ENCODE measurements around the gene C18orf63.

Gene C18orf63

DNA sequence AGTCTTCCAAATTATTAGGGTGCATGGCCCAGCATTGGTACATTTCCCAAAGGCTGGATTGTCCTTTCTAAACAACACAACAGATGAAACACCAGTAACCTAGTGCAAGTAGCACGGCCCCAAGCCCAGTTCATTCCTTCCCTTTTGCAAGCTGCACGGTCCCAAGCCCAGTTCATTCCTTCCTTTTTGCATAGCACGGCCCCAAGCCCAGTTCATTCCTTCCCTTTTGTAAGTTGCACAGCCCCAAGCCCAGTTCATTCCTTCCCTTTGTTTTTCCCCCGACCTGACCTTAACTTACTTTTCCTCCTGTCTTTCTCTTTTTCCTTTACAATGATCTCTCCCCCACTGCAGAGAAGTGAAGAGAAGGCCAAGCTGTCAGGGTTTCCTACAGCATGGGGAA is 60.9 kb downstream of the C18orf63 start:
- DNase-seq (ENCODE audit: low read depth in 2 of 2): no peak

DNA sequence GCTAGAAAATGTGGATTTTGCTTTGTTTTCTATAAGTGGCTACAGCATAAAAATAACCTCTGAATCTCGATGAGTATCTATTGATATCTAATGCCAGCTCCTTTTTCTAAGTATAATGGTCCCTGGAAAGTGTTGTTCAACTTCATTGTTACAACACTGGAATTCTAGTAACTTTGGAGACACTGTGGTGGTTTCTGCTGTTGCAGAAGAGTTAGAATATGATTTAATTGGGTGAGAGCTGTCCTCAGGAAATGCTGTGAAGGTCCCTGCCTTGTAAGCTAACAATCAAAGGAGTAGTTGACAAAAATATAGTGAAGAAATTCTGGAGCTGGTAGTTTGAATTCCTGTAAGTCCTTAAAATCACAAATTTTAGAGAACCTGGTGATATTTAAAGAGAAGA is 62.1 kb downstream of the C18orf63 start:
- DNase-seq (ENCODE audit: low read depth in 2 of 2): no peak

DNA sequence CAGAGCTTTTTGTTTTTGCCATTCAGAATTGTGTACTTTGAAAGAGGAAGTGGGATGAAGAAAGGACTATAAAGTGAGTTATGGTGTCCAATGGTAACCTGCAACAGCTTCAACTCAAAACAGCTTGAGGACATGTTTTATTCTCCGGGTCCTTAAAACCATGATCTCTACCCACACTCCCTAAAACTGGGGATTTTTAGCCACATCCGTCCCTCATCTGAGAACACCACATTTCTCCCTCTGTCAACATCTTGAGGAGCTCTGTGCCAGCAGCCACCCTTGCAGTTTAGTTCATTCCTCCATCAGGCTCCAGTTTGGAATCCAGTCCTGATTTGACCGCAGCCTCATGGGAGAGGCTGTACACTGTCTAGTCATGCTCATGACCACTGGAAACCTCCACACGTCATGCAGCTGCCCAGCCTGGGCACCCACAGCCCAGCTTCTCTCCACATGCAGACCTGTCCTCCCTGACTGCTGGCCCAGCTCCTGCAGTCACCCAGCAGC is 62.6 kb downstream of the C18orf63 start:
- no peak for DNase-seq (ENCODE audit: low read depth in 2 of 2)

DNA sequence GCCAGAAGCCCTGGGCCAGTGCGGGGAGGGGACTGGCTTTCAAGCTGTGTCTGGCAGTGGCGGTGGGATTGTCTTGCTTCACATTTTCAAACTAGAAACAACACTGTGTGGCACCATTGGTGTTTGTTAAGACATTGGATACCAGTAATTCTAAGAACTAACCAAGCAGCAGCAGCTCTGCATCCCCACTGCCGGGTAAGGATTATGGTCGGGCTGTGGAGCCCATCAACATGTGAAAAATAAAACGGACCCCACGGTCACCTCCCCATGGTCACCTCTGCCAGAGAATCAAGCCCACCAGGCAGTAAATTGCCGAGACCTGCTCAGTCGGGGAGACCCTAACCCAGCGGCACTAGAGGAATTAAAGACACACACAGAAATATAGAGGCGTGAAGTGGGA is 65.3 kb downstream of the C18orf63 start:
- DNase-seq (ENCODE audit: low read depth in 2 of 2): no peak

DNA sequence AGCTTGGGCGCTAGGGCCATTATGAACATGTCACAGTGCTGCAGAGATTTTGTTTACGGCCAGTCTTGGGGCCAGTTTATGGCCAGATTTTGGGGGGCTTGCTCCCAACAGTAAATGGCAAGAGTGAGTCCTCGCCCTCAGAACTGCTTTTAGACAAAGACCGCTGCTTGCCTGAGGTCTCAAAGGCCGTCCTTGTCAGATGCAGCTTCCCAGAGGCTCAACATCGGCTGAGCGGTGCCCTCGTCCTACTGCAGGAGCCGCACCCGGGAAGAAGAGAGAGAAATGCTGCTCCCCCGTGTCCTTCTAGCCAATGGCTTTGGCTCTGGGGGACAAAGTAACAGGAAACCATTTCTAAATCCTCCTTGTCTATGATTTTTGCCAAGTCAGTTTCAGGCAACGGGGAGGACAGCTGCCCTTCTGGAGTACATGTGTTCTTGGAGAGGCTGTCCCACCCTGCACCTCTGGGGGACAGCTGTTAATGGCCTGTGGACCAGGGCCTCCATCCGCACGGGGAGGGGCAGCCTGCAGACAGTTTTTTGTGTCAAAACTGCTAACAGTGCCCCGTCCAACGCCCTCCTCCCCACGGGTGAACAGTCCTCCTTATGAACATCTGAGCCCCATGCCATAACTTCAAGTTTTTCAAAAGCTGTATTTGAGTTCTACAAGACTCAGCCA is 66.1 kb downstream of the C18orf63 start:
- DNase-seq (ENCODE audit: low read depth in 2 of 2): no peak

DNA sequence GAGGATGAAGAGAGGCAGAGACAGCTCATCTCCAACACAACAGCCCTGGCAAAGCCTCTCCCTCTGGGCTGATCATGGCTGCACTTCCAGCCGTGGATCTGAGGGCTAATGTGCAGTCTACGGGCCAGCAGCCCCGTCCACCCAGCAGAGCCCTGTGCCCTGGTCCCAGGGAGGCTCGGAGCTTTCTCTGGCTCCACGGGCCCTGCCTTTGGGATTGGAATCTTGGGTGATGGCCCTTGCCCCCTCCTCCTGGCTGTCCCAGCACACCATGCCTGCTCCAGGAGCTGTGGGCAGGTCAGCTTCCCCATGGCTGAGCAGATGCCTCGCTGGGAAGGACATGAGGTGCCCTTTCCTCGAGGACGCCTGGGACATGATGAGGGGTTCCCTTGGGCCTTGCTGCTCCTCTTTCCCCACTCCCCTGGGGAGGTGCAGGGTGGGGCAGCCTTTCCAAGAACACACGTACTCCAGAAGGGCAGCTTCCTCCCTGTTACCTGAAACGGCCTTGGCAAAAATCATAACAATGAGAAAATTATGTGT is 66.9 kb downstream of the C18orf63 start:
- DNase-seq (ENCODE audit: low read depth in 2 of 2): no peak

DNA sequence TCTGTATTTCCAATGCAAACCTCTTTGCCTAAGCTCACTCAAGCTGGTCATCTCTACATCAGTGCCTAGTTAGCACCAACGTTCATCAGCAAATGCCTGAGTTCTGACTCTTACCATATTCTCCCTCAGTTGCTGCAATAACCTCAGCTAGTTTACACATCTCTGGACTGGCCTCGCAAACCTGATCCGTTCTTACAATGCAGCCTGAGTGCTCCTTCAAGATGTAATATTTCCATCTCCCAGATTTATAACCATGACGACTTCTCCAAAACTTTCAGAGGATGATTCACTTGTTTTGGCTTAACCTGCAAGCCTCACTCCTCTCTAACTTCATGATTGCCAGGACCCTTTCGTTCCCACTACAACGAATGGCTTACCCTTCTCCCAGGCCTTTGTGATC is 71.7 kb downstream of the C18orf63 start:
- no peak for DNase-seq (ENCODE audit: low read depth in 2 of 2)

DNA sequence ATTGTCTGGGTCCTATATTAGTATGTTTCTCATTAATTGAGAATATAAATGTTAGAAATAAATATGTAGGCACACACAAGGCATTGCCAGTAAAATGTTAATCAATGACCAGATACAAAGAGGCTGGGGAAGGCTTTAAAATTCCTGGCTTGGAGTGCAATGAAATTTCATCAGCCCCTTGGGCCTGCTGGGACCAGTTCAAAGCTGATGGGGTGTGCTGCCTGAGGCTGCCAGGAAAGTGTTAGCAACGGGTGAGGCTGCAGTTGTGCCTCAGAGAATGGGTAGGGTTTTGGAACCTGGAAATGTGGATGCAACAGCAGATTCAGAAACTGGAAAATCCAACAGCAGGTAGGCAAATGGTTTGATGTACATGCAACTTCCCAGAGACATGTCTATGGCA is 72.6 kb downstream of the C18orf63 start:
- DNase-seq (ENCODE audit: low read depth in 2 of 2): no peak

DNA sequence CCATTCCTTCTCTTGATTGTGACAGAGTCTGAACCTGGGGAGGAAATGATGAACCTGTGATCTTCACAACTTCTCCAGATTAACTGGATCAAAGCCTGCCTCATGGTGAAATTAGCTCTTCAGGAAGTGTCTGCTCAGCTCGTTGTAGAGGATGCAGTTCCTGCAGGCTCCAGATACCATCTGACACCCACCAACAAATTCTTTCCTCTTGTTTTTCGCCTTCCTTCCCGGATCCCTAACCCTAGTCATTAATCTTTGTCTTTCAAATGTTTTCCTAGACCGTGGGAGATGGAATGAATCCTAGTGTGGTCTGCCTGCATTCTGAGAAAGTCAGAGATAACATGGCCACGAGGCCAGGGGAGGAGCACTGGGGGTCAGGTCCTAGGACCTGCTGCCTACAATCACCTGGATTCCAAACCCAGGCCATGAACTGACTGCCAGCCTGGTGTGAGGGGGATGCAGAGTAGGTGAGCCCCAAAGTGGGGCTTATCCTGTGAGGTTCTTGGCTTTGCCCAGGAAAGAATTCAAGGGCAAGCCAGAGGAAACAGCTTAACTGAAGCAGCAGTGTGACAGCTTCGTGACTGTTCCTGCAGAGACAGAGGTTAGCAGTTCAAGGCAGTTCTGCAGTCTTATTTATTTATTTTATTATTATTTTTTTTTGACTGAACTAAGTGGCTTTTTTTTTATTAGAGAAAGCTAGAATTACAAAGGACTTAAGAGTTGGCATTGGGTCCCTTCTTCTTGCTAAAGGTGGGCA is 73.7 kb downstream of the C18orf63 start:
- DNase-seq (ENCODE audit: low read depth in 2 of 2): no peak

DNA sequence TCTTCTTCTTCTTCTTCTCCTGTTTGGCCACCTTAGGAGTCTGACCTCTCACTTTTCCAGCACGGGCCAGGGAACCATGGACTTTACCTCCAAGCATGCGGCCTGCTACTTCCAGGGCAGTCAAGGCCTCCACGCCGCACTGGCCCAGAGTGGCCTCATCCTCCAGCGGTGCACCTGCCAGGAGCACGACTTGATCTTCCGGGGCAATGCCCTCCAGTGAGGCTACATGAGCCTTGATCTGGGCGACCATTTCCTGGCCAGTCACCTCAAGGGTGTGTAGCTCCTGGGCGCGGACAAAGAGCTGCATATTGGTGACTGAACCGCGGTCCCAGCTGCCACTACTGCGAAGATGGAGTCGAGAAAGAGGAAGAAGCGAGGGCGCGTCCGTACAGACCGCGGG is 74.4 kb downstream of the C18orf63 start:
- DNase-seq (ENCODE audit: low read depth in 2 of 2): no peak

DNA sequence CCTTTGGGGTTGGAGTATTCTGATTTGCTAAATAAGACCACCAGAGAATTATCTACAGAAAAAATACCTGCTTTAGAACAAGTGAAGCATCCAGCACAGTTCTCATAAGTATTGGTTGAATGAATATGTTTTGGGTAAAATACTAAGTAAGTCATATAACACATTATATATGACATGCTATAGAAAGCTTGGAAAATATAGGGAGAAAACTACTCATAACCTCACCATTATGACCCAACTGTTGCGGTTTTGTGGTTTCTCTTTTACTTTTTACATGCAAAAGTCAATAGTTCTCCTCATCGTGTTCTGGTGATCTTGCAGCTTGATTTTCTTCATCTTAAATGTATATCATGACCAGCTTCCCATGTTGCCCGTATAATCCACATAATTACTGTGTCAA is 75.3 kb downstream of the C18orf63 start:
- no peak for DNase-seq (ENCODE audit: low read depth in 2 of 2)

DNA sequence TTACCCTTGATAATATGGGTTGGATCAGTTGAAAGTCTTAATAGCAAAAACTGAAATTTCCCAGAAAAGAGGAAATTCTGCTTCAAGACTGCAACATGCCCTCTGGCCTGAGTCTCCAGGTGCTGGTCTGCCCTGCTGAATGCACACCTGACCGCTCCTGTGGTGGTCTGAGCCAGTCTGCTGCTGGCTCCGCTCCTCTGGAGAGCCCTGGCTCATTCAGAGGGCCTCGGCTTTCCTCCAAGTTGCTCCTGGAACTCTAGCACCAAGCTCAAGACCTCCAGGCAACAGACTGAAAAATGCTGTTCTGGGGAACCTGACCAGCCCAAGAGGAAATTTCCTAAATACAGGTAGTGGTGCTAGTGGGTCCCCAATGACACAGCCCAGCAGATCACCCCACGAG is 76.7 kb downstream of the C18orf63 start:
- no peak for DNase-seq (ENCODE audit: low read depth in 2 of 2)

DNA sequence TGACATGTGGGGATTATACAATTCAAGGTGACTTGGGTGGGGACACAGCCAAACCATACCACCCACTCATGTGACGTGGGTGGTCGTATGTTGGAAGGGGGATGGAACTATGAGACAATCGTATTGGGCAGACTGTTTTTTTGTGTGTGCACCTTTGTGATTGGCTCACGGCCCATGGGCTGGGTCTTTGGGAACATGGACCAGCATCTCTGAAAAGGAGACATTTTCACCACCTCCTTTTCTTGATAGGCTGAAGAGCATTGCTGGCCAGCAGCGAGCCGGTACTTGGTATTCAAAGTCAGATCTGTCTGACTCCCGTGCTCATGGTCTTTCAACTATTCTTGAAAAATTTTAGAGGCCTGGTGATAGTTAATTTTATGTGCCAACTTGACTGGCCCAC is 79.4 kb downstream of the C18orf63 start:
- no peak for DNase-seq (ENCODE audit: low read depth in 2 of 2)

DNA sequence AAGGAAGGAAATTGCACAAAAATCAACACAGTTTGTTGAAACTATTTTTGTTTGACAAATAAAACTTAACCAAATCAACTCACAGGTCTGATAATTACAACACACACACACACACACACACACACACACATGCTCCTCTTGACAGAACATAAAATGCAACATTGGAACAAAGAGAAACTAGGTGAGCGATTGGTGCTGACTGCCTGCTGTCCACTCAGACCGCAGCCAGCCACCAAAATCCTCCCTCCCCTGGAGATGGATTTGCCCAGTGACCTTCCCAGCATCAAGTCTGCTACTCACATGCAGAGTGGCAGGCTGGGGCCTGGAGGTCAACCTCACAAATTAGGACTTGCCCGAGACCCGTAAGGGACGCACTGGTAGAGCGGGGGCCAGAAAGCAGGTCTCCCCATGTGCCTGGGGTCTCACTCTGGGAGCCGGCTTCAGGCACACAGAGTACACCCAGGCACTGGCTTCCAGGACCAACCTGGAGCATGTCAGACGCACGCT is 80.1 kb downstream of the C18orf63 start:
- no peak for DNase-seq (ENCODE audit: low read depth in 2 of 2)

DNA sequence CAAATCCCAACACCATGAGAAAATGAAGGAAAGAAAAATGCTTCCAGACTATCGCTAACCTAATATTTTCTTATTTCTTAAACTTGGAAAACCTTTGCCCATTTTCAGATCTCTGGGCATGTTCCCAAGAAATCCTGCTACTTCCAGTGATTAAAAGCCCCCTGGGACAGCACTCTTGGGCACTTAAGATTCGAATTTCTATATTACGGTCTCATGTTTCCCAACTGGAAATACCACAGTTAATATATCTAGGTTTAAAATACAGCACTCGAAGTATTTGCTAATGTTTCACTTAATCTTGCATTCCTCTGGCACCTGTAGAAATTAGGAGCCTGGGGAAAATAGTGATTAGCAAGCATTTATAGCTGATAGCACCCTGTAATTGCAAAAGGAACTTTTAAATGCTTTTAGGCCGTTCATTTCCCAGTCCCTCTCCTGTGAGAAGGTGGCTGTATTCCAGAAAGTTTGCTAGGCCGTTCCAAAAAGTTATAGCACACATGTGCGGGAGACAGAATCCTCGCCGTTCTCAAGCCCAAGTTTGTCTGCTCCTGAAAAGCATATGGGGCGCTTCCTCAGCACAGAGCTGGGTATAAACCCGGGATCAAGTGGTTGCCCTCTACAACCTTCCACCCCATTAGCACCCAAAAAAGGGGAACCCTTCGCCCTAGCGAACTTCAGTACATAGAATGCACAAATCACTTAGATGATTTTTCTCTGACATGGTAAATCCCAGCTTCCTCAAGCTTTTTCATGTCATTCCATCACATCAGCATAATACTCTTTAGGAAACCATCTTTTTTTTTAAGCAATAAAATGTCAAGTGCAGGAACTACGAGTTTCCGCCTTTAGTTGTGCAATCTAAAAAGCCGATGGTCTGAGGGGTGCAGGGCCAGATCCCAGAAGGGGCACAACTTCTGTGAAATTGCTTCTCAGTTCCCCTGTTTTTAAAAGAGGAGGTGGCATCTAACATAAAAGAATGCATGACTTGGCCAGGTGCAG is 80.8 kb downstream of the C18orf63 start:
- DNase-seq (ENCODE audit: low read depth in 2 of 2): no peak

DNA sequence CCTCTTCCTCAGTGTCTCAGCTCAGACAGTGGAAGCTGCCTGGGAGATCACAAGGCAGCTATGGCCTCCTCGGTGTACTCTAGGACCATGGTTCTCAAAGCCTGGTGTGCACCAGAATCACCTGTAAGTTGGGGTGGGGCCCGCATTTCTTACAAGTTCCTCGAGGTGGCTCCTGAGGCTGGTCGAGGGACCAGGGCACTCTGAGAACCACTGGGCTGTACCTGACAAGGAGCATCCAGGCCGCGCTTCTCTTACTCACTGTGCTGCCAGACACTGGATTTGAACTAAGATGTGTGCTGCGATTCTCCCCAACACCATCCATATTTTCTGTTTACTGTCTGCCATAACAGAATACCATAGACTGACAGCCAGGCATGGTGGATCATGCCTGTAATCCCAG is 81.9 kb downstream of the C18orf63 start:
- DNase-seq (ENCODE audit: low read depth in 2 of 2): no peak

DNA sequence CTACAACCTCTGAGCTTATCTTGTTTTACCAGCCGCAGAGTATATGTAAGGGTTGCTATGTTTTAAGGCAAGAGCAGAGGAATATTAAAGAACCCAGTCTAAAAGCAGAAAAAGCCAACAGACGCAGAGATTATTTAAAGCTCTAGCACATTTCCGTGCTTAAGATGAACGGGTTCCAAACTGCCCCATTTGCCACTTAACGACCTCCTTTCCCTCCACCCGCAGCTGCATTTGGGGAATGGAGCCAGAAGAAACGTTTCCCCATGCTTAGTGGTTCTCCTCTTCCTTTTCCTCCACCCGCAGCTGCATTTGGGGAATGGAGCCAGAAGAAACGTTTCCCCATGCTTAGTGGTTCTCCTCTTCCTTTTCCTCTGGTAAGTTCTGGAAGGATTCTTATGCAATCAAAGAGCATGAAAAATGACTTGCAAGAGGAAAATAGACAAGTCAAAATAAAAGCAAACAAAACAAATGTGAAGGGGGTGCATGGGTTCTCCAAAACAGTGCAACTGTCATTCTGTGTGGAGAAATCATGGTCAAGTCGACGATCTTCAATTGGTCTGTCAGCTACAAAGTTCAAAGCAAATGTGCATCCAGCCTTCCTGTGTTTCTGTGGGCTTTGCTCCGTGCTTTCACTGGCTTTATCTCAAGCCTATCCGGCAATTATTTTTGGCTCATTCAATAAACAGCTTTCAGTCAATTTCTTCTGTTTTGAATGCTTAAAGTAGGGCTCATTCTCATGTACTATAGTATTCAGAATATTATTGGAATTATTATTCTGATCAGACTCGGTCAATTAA is 83.7 kb downstream of the C18orf63 start:
- DNase-seq (ENCODE audit: low read depth in 2 of 2): no peak

DNA sequence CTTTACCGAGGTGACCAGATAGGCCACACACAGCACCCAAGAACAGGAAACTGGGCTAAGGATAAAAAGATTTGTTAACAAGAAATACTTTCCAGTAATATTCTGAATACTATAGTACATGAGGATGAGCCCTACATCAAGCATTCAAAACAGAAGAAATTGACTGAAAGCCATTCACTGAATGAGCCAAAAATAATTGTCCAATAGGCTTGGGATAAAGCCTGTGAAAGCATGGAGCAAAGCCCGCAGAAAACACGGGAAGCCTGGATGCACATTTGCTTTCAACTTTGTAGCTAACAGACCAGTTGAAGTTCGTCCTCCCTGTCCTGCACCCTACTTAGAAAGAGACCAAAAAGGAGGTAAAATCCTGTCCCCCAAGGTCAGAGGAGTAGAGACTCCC is 85.2 kb downstream of the C18orf63 start:
- DNase-seq (ENCODE audit: low read depth in 2 of 2): no peak

DNA sequence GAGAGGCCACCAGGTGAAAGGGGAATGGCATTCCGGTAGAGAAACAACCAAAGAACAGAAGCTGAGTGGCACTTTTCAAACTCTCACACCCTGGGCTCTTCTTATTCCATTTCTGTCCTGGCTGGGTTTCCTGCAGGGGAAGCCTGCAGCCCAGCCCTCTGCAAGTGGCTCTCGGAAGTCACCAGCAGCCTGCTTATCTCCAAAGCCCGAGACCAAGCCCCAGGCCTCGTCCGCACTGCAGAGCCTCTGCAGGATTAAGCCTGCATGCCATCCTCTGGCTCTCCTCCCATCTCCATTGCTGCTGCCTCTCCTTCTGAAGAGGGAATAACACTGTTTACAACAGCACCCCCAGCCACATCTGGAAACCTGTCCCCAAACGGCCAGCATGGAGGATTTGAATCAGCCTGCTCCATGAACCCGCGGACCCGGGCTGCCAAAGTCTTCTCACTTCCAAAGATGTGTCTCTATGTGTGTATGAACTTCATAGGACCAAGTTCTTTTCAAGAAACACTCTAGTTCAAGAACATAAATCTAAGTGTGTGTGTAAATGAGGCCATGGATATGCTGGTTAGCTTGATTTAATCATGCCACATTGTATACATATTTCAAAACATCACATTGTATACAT is 87.3 kb downstream of the C18orf63 start:
- DNase-seq (ENCODE audit: low read depth in 2 of 2): no peak

DNA sequence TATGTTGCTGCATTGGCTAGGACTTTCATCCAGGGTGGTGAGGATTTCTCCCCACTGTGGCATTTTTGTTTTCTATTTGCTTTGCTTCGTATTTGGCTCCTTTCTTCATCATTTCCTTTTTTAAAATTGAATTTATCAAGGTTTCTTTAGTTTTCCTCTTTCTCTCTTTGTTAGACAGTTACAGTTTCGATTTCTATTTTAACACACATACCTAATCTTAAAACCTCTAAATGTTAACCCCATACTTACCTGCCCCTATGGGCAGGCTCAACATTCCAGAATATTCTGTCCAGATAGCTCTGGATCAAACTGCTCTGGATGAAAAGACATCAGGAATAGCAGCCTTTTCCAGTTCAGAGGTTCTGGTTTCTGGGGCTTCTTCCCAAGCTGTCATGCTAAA is 92.2 kb downstream of the C18orf63 start:
- no peak for DNase-seq (ENCODE audit: low read depth in 2 of 2)
